Upper lobe of left lung (tissue), 4 donors: Measurements from ENCODE around the gene PRPH.

ENCODE experiments used
- CTCF ChIP-seq, 6 experiments: fragments of 450-650 bp in 4 of 6; fragments of 200-600 bp in 2 of 6; sonication (generic) in 2 of 6; IDR thresholded peaks; one replicate each; pipeline ENCODE4 v1.5.1; 2016 to 2019; ENCODE audit warnings: antibody characterized with exemption in 6 of 6
- EP300 ChIP-seq, 4 donors: sonication (generic); formaldehyde crosslinking; IDR thresholded peaks; one replicate each; pipeline ENCODE4 v1.5.1; 2017; ENCODE audit warnings: antibody characterized with exemption in 4 of 4, control low read depth in 2 of 4
- POLR2AphosphoS5 ChIP-seq, 2 donors: sonication (generic); formaldehyde crosslinking; IDR thresholded peaks; one replicate each; pipeline ENCODE4 v1.5.1; 2017; ENCODE audit warnings: antibody characterized with exemption in 2 of 2

- TF ChIP-seq CTCF (IDR thresholded peaks at IDR 0.05) = no peak
- no peak for TF ChIP-seq EP300 (IDR thresholded peaks at IDR 0.05)
- no peak for TF ChIP-seq POLR2AphosphoS5 (IDR thresholded peaks at IDR 0.05)
Observed at GRCh38 chr12:49273726-49274395, 21.1 kb upstream of the PRPH start.
